Dermis blood vessel endothelial cell (primary cell): ENCODE results near the gene NEUROD2. TPM values are rescaled to one million over a fixed set of nuclear protein-coding genes. Genes with fewer than 3 reads are reported as not detected.
A peak's percentile ranks its signal among the peaks of the same experiment; 100 is the strongest.

Experiments used
- DNase-seq: peaks from one replicate; pipeline ENCODE4 v3.0.0; 2010
- total RNA-seq: library from RNA; depleted of rRNA; stranded (reverse); fragments of >200 nt; gene quantifications from 2 replicates; pipeline ENCODE4 v1.2.3, GENCODE V29; 2014

Gene NEUROD2
- not detected in 2 replicates for total RNA-seq

DNA sequence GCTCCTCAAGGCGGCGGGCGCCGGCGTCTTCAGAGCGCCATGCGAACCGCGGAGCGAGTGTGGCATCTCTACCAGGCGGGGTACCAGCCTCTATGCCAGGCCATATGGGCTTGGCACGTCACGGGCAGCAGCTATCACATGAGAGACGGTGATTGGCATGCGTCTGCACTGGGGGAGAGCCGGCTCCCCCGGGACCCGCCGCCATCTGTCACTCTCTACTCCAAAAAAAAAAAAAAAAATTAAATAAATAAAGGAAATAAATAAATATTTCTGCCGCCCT is at the start of gene NEUROD2:
TSS of gene NEUROD2 (minus strand) at position 70 of the 280 bp plus-strand sequence. CDS start 1,321 bp downstream, outside the sequence.
- no peak for DNase-seq

DNA sequence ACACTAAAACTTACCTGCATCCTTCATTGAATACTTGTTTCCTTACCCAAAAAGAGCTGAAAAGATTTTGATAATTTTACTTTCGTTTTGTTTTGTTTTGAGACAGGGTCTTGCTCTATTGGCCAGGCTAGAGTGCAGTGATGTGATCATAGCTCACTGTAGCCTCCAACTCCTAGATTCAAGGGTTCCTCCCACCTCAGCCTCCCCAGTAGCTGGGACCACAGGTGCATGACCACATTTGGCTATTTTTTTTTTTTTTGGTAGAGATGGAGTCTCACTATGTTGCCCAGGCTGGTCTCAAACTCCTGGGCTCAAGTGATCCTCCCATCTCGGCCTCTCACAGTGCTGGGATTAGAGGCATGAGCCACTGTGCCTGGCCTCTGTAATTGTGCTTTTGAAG is 47.4 kb upstream of the NEUROD2 start:
- DNase-seq: no peak

DNA sequence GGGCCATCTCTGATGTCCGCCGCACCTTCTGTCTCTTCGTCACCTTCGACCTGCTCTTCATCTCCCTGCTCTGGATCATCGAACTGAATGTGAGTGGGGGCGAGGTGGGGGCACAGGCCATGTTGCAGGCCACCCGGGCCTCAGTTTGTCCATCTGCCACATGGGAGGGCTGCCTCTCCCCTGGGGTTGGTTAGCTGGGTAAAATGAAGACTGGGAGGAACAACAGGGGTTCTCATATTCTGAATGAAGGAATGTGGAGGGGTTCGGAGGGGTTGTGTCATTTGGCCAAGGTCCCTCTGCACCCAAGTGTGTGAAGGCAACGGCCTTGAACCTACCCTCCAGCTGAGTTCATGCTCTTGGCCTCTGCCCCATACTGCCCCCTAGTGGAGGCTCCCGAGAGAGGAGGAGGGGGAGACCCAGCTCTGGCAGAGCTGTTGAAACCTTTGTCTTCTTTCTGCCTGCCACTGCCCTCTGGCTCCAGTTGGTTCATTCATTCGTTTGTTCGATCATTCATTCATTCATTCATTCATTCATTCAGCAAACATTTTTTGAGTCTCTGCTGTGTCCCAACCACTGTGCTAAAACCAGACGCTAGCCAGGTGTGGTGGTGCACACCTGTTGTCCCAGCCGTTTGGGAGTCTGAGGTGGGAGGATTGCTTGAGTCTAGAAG is 46.1 kb upstream of the NEUROD2 start:
- DNase-seq: peak; percentile 73

DNA sequence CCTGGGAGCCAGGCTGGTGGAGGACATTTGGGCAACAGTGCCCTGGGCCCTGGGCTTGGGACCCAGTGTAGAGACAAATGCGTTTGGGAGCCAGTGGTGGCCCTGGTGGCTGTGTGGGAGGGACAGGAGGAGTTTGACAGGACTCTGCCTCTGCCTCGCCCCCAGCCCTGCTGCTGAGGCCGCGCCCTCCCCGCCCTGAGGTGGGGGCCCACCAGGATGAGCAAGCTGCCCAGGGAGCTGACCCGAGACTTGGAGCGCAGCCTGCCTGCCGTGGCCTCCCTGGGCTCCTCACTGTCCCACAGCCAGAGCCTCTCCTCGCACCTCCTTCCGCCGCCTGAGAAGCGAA is 45.6 kb upstream of the NEUROD2 start:
- no peak for DNase-seq

DNA sequence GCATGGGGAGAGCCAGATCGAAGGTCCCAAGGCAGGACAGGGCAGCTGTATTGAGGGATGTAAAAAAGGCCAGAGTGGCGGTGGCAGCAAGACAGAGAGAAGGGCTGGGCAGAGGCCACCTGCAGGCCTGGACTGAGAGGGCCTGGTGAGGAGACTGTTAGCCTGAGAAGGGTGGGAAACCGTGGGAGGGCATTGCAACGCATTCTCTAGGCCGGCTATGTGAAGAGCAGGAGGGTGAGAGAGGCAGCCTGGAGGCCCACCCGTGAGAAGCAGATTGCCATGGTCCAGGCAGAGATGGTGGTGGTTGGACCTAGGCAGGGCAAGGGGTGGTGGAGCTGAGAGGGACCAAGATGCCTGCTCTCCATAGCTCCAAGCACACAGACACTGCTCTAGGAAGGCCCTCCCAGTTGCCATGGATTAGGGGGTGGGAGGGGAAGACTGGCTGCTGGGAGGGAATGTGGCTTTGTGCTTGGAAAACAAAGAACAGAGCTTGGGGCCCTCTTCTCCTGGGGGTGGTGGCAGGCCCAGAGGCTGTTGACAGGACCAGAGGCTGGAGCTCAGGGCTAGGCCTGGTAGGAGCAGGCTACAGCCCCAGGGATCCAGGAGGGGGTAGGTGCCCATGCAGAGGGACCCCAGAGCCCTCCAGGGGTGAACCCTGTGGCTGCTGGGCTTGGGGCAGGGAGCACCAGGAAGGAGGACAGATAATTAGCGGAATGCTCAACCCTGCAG is 45.0 kb upstream of the NEUROD2 start:
- DNase-seq: no peak

- DNase-seq: no peak
Measured at GRCh38 chr17:39651923-39652586, 44.3 kb upstream of the NEUROD2 start.

GRCh38 chr17:39650121-39650579 is 42.4 kb upstream of the NEUROD2 start:
- no peak for DNase-seq

GRCh38 chr17:39648616-39649366 is 41.1 kb upstream of the NEUROD2 start:
- no peak for DNase-seq

DNA sequence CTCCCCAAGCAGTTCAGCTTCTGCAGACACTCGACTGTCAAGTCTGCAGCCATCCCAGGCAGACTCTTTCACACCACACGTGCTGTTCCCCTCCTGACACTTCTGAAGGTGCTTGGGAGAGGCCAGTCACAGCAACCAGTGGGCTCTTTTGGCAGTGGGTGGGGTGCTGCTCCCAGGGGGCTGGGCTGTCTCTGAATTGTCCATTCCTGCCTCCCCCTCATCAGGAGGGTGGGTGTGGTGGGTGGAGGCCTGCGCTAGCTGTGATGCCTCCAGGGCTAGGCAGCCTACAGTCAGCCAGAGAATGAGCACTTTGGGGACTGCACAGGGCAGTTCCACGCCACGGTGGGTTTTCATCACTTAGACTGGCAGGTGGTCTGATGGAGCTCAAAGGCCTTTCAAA is 39.5 kb upstream of the NEUROD2 start:
- DNase-seq: no peak

DNA sequence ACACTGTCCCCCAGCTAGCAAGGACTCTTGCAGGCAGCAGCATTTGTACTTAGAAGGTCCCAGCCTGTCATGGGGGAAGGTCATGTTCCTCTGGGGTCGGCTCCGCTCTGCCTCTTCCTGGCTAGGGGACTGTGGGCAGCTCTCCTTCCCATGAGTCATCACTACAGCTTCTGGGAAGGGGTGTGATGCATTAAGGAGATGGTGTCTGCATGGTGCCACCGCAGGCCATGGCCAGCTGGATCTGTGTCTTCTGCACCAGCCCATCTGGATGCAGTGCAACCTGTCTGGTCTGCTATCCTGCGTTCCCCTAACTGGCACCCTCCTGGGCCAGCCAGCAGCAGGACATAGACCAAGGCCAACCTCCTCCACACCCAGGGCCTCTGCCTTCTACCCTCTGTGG is 35.6 kb upstream of the NEUROD2 start:
- peak; percentile 43 for DNase-seq

DNA sequence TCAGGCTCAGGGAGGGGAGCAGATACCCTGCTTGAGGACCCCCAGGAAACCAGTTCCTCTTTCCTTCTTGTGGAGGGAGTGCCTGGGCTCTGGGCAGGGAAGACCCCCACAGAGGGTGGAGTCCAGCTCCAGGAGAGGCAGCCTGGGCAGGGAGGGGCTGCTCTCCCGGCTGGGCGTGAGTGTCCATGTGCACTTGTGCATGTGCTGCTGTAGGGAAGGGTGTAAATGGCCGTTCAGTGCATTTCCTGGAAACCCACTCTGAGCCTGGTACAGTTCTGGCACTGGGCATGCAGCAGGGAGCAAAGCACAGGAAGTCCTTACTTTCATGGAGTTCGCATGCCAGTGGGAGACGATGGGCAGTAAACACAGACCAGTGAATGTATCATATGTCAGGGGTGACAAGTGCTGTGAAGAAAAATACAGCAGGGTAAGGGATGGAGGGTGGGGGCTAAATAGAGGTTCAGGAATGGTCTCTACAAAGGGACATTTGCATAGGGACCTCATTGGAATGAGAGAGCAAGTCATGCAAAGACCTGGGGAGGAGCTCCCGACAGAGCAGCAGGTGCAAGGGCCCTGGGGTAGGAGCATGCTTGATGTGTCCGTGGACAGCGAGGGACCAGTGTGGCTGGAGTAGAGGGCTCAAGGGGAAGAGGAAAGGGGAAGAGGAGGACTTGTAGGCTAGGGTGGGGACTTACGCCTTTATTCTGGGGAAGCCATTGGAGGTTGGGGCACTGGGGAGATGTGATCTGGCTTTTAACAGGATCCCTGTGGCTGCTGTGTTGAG is 34.8 kb upstream of the NEUROD2 start:
- DNase-seq: no peak

DNA sequence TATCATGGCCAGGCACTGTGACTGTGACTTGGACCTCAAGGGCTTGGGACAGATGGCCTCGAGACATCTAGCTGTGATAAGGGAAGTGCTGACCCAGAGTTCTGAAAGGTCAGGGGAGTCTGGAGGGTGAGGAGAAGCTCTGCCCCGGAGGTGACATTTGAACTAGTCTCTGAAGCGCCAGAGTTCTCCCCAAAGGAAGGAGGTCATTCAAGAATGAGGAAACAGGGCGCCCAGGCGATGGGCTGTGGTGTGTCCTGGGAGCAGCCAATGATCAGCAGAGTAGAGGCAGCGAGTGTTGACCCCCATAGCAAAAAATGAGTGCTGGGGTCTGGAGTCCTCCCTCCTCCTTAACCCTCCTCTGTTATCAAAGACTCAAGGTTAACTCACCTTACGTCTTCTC is 34.2 kb upstream of the NEUROD2 start:
- no peak for DNase-seq

GRCh38 chr17:39641097-39641496 is 33.4 kb upstream of the NEUROD2 start:
- DNase-seq: no peak

DNA sequence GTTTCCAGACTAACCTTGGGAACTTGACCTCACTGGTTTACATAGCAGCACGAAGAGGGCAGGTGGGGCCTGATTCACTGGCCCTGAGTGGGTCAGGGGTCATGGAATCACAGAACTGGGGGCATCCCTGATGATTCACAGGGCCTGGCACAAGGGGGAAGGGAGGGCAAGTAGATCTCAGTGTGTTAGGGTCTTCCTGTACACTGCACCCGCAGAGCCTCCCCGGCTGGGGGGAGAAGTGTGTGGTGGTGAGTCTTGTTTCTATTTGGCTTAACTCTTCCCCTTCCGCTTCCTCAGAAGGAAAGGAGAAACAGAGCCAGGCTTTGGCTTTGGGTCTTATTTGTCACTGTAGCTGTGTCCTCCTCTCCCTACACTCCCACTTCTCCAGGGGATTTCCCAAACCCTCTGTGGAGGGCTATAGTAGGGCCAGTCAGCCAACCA is 32.9 kb upstream of the NEUROD2 start:
- no peak for DNase-seq

DNA sequence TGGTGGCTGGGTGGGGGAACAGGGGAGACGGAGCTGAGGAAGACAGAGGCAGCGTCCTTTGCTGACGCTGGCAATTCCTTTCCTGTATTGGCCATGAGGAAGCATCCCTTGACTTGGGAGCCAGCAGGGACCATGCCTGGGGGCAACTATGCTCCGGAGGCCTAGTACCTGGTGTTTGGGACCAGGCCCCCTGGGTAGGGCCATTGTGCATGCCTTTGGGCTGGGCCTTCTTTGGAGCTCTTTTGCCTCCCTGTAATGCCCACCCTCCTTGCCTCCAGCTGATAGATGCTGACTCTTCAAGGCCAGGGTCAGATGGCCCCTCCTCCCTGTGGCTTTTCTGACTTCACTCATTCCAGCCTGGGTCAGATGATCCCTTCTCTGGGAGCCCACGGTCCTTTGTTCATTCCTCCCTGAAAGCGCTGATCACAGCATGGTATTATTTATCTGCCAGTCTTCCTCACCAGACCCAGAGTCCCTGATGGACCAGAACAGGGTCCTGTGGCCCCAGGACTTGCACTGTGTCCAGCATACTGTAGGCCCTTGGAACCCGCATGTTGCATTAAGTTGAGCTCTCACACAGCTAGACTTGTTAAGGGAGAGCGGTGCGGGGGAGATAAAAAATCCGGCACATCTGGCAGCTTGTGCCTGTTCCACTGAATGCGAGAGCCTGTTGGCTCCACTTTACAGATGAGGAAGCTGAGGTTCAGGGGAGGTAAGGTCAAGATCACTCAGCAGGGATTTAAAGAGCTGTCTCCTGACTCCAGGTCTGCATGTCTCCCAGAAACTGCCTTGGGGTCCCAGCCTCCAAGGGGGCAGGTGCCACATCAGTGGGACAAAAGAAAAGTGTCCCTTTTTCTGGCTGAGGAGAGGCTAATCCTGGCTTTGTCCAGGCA is 32.1 kb upstream of the NEUROD2 start:
- no peak for DNase-seq

GRCh38 chr17:39639043-39639442 is 31.3 kb upstream of the NEUROD2 start:
- DNase-seq: no peak

DNA sequence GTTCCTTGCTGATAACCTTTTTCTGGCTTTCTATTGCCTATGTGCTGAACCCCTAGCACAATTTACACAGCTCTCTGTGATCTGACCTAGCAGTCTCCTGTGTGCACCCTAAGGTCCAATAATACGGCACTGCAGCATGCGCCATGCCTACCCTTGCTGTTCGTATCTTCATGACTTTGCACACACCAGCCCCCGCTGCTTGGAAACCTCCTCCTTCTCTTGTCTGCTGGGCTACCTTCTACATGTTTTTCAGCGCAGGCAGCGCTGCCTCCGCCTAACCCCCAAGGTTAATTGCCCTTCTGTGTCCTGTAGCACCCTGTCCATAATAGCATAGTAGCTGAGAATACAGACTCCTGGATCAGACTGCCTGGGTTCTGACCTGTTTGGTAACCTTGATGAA is 30.6 kb upstream of the NEUROD2 start:
- no peak for DNase-seq

DNA sequence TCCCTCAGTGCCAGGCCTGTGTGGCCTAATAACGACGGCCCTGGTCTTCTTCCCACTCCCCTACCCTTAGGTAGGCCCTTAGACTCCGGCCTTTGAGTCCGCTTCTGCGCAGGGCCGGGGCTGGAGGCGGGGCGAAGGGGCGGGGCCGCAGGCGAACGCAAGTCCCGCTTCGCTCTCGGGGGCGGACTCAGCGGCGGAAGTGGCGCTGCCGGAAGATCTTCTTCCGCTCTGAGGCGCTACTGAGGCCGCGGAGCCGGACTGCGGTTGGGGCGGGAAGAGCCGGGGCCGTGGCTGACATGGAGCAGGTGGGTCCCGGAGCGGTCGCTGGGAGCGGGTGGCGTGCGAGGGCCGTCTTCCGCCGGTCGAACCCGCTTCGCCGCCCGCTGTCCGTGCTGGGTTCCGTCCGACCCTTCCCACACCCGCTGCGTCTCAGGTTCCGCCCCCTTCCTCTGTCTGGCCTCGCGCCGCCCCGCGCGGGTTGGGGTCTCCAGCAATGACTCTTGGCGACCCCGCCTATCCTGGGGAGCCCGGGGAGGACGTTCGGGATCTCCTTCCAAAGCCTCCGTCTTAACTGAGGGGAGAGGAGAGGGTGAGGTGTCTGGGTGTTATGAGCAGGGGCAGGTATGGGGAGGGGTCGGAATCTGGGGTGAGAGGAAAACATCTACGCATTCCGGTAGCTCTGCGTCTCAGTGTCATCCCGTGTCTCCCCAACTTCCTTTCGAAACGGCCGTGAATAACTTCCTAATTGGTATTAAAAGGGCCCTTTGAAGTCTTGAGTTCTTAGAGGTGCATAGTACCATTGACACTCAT is 29.4 kb upstream of the NEUROD2 start, which contains the start of gene STARD3:
TSS of gene STARD3 (plus strand) at position 218 of the 810 bp plus-strand sequence. CDS start 16,388 bp downstream, outside the sequence.
- peak; percentile 92 for DNase-seq

- DNase-seq: no peak
Measured at GRCh38 chr17:39636587-39636926, 28.8 kb upstream of the NEUROD2 start.

GRCh38 chr17:39635614-39636176 is 28.0 kb upstream of the NEUROD2 start:
- DNase-seq: no peak
